MM.1S (cell line): Measurements from ENCODE around the gene DTD1.

Experiments used
- DNase-seq: peaks from one replicate; pipeline ENCODE4 v3.0.0-alpha.2; 2015
- H2AFZ ChIP-seq: fragments of 300-600 bp; sonication (generic); 2 replicates; pipeline ENCODE4 v1.6.0; 2016; ENCODE audit warnings: antibody characterized with exemption, low read length
- H3F3A ChIP-seq: fragments of 300-600 bp; sonication (generic); 2 replicates; pipeline ENCODE4 v1.6.1; 2016; ENCODE audit warnings: mild to moderate bottlenecking, antibody characterized with exemption, low read length, moderate library complexity, mixed read lengths; ENCODE audit not compliant: insufficient read depth
- H3K27ac ChIP-seq: fragments of 300-600 bp; sonication (generic); 2 replicates; pipeline ENCODE4 v1.5.1; 2016; ENCODE audit warnings: mild to moderate bottlenecking, low read length
- H3K27me3 ChIP-seq: fragments of 300-600 bp; sonication (generic); replicated peaks from 2 replicates; pipeline ENCODE4 v1.6.0; 2016; ENCODE audit warnings: low read length; ENCODE audit not compliant: insufficient read depth
- H3K36me3 ChIP-seq: fragments of 300-600 bp; sonication (generic); replicated peaks from 2 replicates; pipeline ENCODE4 v1.6.1; 2016; ENCODE audit warnings: mild to moderate bottlenecking, low read length, mixed read lengths; ENCODE audit not compliant: insufficient read depth
- H3K4me1 ChIP-seq: fragments of 300-600 bp; sonication (generic); 2 replicates; pipeline ENCODE4 v1.6.1; 2016; ENCODE audit warnings: low read length, mixed read lengths
- H3K4me2 ChIP-seq: fragments of 300-600 bp; sonication (generic); 2 replicates; pipeline ENCODE4 v1.6.0; 2016; ENCODE audit warnings: low read depth, low read length
- H3K4me3 ChIP-seq: fragments of 300-600 bp; sonication (generic); 2 replicates; pipeline ENCODE4 v1.5.1; 2016; ENCODE audit warnings: low read length, mixed read lengths
- H3K79me2 ChIP-seq: fragments of 300-600 bp; sonication (generic); 2 replicates; pipeline ENCODE4 v1.6.1; 2016; ENCODE audit warnings: mixed run types, low read length, mixed read lengths
- H3K9ac ChIP-seq: fragments of 300-600 bp; sonication (generic); 2 replicates; pipeline ENCODE4 v1.6.1; 2016; ENCODE audit warnings: low read length, mixed read lengths
- H3K9me2 ChIP-seq: fragments of 300-600 bp; sonication (generic); replicated peaks from 2 replicates; pipeline ENCODE4 v1.6.1; 2016; ENCODE audit warnings: mild to moderate bottlenecking, low read length, mixed read lengths; ENCODE audit not compliant: insufficient read depth
- H3K9me3 ChIP-seq: fragments of 300-600 bp; sonication (generic); replicated peaks from 2 replicates; pipeline ENCODE4 v1.6.1; 2016; ENCODE audit warnings: mild to moderate bottlenecking, low read length, mixed read lengths; ENCODE audit not compliant: insufficient read depth
- H4K20me1 ChIP-seq: fragments of 300-600 bp; sonication (generic); 2 replicates; pipeline ENCODE4 v1.6.1; 2016; ENCODE audit warnings: mild to moderate bottlenecking, low read length, moderate library complexity, mixed read lengths; ENCODE audit not compliant: insufficient read depth
- CTCF ChIP-seq: fragments of 300-600 bp; sonication (generic); IDR thresholded peaks from 2 replicates; pipeline ENCODE4 v1.5.1; 2016; ENCODE audit warnings: antibody characterized with exemption, low read length, mixed read lengths
- EZH2 ChIP-seq: fragments of 300-600 bp; sonication (generic); optimal IDR thresholded peaks from 2 replicates; pipeline ENCODE3; 2017; ENCODE audit warnings: low read depth, mild to moderate bottlenecking, antibody characterized with exemption, low read length, mixed read lengths
- EZH2phosphoT487 ChIP-seq: fragments of 300-600 bp; sonication (generic); IDR thresholded peaks from 2 replicates; pipeline ENCODE4 v1.6.1; 2018; ENCODE audit warnings: antibody characterized with exemption, low read length

The DTD1 gene

GRCh38 chr20:18543932-18544331 lies 43.9 kb upstream of the DTD1 start:
- Histone ChIP-seq H3K4me2 (no peak overlapping the region), H3K27me3 (no peaks in the 10 kb centered on the region), H3K4me1 (no peaks in the 10 kb centered on the region), H3F3A (no peaks in the 10 kb centered on the region), H3K79me2 (no peaks in the 10 kb centered on the region), H3K36me3 (no peaks in the 10 kb centered on the region; the same call in 1 of the 2 replicates), H3K9me3 (no peaks in the 10 kb centered on the region), H3K4me3 (no peak overlapping the region), H3K9ac (no peak overlapping the region), H3K9me2 (no peaks in the 10 kb centered on the region), H4K20me1 (no peaks in the 10 kb centered on the region), H2AFZ (no peak overlapping the region), H3K27ac (no peak overlapping the region)
- TF ChIP-seq EZH2 (no peak), CTCF (no peak), EZH2phosphoT487 (no peak)
- no peak for DNase-seq

GRCh38 chr20:18545566-18545965 lies 42.3 kb upstream of the DTD1 start:
- Histone ChIP-seq H3K9me2 (no peaks in the 10 kb centered on the region), H3K4me2 (no peak overlapping the region), H3K9ac (no peak overlapping the region), H3K4me3 (no peak overlapping the region), H3K27ac (no peak overlapping the region), H3K9me3 (no peaks in the 10 kb centered on the region), H3K27me3 (no peaks in the 10 kb centered on the region), H4K20me1 (no peaks in the 10 kb centered on the region), H3K36me3 (no peaks in the 10 kb centered on the region; the same call in 1 of the 2 replicates), H3K4me1 (no peaks in the 10 kb centered on the region), H3K79me2 (no peaks in the 10 kb centered on the region), H2AFZ (no peak overlapping the region), H3F3A (no peaks in the 10 kb centered on the region)
- no peak for DNase-seq
- TF ChIP-seq EZH2phosphoT487 (no peak), CTCF (no peak), EZH2 (no peak)

- H3K4me2 ChIP-seq, result no peak overlapping the region
- H2AFZ ChIP-seq, result no peak overlapping the region
- no peaks in the 10 kb centered on the region; the same call in 1 of the 2 replicates for H3F3A ChIP-seq
- no peak for DNase-seq
- H3K36me3 ChIP-seq, result peaks cover 2% of the 10 kb centered on the region; the same call in 1 of the 2 replicates
- H3K27ac ChIP-seq, result no peak overlapping the region
- H3K79me2 ChIP-seq, result no peaks in the 10 kb centered on the region
- TF ChIP-seq CTCF, result no peak
- H3K9me3 ChIP-seq, result no peaks in the 10 kb centered on the region
- no peaks in the 10 kb centered on the region for H3K27me3 ChIP-seq
- no peak overlapping the region for H3K4me3 ChIP-seq
- H3K4me1 ChIP-seq, result no peaks in the 10 kb centered on the region
- no peak overlapping the region for H3K9ac ChIP-seq
- no peaks in the 10 kb centered on the region for H4K20me1 ChIP-seq
- no peaks in the 10 kb centered on the region for H3K9me2 ChIP-seq
Measured at GRCh38 chr20:18548465-18548864, 39.4 kb upstream of the DTD1 start.
